ENCODE data around the gene ZCCHC7. TPM values are rescaled to one million over a fixed set of nuclear protein-coding genes. Genes with fewer than 3 reads are reported as not detected.

The ZCCHC7 gene
- total RNA-seq, 1 donor from 2014 or later, result 30.8 TPM

DNA sequence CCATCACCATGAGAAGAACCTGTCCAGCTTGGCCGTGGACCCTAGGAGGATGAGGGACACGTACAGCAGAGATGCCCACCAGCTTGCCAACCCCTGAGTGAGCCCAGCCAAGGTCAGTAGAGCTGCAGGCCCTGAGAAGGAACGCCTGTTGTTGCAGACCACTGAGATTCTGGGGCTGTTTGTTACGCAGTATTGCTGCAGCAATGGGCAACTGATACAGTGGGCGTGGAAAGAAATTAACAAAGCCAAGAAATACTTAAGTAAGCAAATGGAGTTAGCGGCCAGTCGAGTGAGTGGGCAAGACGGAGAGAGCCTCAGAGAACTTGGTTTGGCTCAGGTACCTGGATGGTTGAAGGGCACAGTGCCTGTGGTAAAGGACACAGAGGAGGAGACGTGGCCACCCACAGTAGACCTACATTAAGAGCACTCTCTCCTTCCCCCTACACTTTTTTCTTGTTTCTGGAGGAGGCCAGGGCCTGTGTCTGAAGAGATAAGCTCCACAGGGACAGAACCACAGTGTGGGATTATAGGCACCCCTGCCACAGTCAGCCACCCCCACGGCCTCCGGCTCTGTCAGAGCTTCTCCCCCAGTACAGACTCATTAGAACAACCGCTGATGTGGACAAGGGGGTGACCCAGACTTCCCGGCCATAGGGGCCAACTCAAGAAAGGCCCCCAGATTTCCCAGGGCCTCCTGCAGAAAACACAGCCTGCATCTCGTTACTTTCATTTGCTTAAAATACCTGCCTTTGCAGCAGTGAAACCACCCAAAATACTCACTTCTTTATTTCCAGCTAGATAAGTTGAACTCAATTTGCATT lies 262.0 kb downstream of the ZCCHC7 start:
- Histone ChIP-seq H3K27ac (ENCODE audit: low read depth, low read length) (no peak overlapping the region), H3K36me3 (ENCODE audit: control insufficient read depth in 3 of 3, insufficient read depth in 3 of 3, low read length in 3 of 3) (no peaks in the 10 kb centered on the region), H3K9ac (ENCODE audit: low read depth in 1 of 3, low read length in 3 of 3) (no peak overlapping the region), H3K4me1 (ENCODE audit: control insufficient read depth in 3 of 3, insufficient read depth in 3 of 3, low read length in 3 of 3) (no peaks in the 10 kb centered on the region), H3K4me3 (ENCODE audit: low read length in 3 of 3) (no peak overlapping the region), H3K27me3 (ENCODE audit: control insufficient read depth in 3 of 3, insufficient read depth in 3 of 3, low read length in 3 of 3) (no peaks in the 10 kb centered on the region), H3K9me3 (ENCODE audit: control insufficient read depth in 3 of 3, low read length in 3 of 3) (peaks cover 0 to 4% (median 0%) of the 10 kb centered on the region in 3 donors)

DNA sequence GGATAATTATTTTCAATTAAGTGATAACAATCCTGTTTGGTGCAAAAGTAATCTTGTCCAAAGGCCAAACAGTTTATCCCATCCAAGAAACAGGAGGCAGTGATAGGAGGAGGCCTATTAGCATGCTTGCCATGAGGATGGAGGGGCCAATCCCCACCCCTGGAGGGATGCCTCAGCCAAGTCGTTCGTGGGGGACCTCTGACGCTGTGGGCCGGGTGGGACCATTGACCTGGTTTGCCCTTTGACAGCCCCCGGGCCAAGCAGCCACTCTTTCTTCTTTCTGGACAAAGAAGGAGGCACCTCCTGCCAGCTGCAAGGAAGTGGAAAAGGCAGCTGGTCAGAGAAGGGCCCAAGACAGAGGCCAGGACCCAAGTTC lies 262.6 kb downstream of the ZCCHC7 start:
- Histone ChIP-seq H3K9ac (ENCODE audit: low read depth in 1 of 3, low read length in 3 of 3) (no peak overlapping the region), H3K9me3 (ENCODE audit: control insufficient read depth in 3 of 3, low read length in 3 of 3) (peaks cover 0 to 4% (median 0%) of the 10 kb centered on the region in 3 donors), H3K36me3 (ENCODE audit: control insufficient read depth in 3 of 3, insufficient read depth in 3 of 3, low read length in 3 of 3) (no peaks in the 10 kb centered on the region), H3K4me1 (ENCODE audit: control insufficient read depth in 3 of 3, insufficient read depth in 3 of 3, low read length in 3 of 3) (no peaks in the 10 kb centered on the region), H3K4me3 (ENCODE audit: low read length in 3 of 3) (no peak overlapping the region), H3K27ac (ENCODE audit: low read depth, low read length) (no peak overlapping the region), H3K27me3 (ENCODE audit: control insufficient read depth in 3 of 3, insufficient read depth in 3 of 3, low read length in 3 of 3) (no peaks in the 10 kb centered on the region)

- Histone ChIP-seq H3K9me3 (ENCODE audit: control insufficient read depth in 3 of 3, low read length in 3 of 3) (peaks cover 0 to 4% (median 0%) of the 10 kb centered on the region in 3 donors), H3K4me1 (ENCODE audit: control insufficient read depth in 3 of 3, insufficient read depth in 3 of 3, low read length in 3 of 3) (no peaks in the 10 kb centered on the region), H3K36me3 (ENCODE audit: control insufficient read depth in 3 of 3, insufficient read depth in 3 of 3, low read length in 3 of 3) (no peaks in the 10 kb centered on the region), H3K27me3 (ENCODE audit: control insufficient read depth in 3 of 3, insufficient read depth in 3 of 3, low read length in 3 of 3) (no peaks in the 10 kb centered on the region), H3K4me3 (ENCODE audit: low read length in 3 of 3) (no peak overlapping the region), H3K27ac (ENCODE audit: low read depth, low read length) (no peak overlapping the region), H3K9ac (ENCODE audit: low read depth in 1 of 3, low read length in 3 of 3) (no peak overlapping the region)
Measured at GRCh38 chr9:37383393-37383792, 263.0 kb downstream of the ZCCHC7 start.

DNA sequence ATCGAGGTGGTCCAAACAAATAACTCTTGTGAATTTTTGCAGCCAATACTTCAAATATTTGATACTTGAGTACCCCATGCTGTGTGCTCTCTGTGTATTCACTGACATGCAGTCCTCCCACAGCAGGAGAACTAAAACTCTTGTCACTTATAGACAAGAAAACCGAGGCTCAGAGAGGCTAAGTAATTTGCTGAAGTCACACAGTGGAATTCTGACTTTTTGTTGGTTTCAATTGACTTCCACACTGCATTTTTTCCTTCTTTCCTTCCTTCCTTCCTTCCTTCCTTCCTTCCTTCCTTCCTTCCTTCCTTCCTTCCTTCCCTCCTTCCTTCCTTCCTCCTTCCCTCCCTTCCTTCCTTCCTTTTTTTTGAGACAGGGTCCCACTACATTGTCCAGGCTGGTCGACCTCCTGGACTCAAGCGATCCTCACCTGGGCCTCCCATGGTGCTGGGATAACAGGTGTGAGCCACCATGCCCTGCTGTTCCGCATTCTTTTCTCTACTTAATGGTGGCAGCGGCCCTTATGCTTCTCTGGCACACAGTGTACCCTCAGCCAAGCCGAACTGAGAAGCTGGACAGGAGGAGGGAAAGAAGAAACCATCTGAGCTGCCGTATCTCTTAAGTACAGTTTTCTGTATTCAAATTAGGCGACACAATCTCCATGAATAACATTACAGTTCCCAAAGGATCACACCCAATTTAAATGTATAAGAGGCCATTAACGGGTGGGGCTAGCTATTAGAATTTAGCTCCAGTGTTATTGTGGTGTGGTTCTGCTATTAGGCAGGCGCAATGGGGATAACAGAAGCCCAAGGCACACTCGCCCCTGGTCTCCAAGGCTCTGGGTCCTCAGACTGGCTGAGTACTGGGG lies 263.7 kb downstream of the ZCCHC7 start:
- Histone ChIP-seq H3K27me3 (ENCODE audit: control insufficient read depth in 3 of 3, insufficient read depth in 3 of 3, low read length in 3 of 3) (no peaks in the 10 kb centered on the region), H3K4me3 (ENCODE audit: low read length in 3 of 3) (no peak overlapping the region), H3K27ac (ENCODE audit: low read depth, low read length) (no peak overlapping the region), H3K9ac (ENCODE audit: low read depth in 1 of 3, low read length in 3 of 3) (no peak overlapping the region), H3K4me1 (ENCODE audit: control insufficient read depth in 3 of 3, insufficient read depth in 3 of 3, low read length in 3 of 3) (no peaks in the 10 kb centered on the region), H3K36me3 (ENCODE audit: control insufficient read depth in 3 of 3, insufficient read depth in 3 of 3, low read length in 3 of 3) (no peaks in the 10 kb centered on the region), H3K9me3 (ENCODE audit: control insufficient read depth in 3 of 3, low read length in 3 of 3) (peaks cover 0 to 4% (median 0%) of the 10 kb centered on the region in 3 donors)

DNA sequence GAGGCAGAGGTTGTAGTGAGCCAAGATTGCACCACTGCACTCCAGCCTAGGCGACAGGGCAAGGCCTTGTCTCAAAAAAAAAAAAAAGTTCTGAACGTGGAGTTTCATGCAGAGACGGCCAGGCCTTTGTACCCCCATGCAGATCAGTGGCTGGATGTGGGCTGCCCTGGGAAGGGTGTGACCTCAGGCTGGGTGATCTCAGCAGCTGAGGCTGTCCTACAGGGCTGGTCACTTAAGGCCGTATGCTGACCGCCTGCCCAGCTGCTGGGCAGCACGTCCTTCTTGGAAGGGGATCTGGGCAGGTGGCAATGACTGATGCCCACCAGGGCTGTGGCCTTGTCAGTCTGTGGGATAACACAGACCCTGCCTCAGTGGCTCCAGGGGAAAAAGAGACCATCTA lies 264.9 kb downstream of the ZCCHC7 start:
- Histone ChIP-seq H3K27me3 (ENCODE audit: control insufficient read depth in 3 of 3, insufficient read depth in 3 of 3, low read length in 3 of 3) (no peaks in the 10 kb centered on the region), H3K9ac (ENCODE audit: low read depth in 1 of 3, low read length in 3 of 3) (no peak overlapping the region), H3K27ac (ENCODE audit: low read depth, low read length) (no peak overlapping the region), H3K4me3 (ENCODE audit: low read length in 3 of 3) (no peak overlapping the region), H3K36me3 (ENCODE audit: control insufficient read depth in 3 of 3, insufficient read depth in 3 of 3, low read length in 3 of 3) (no peaks in the 10 kb centered on the region), H3K4me1 (ENCODE audit: control insufficient read depth in 3 of 3, insufficient read depth in 3 of 3, low read length in 3 of 3) (no peaks in the 10 kb centered on the region), H3K9me3 (ENCODE audit: control insufficient read depth in 3 of 3, low read length in 3 of 3) (peaks cover 0 to 4% (median 0%) of the 10 kb centered on the region in 3 donors)

GRCh38 chr9:37386988-37387387 lies 266.6 kb downstream of the ZCCHC7 start:
- no peaks in the 10 kb centered on the region for H3K27me3 ChIP-seq (ENCODE audit: control insufficient read depth in 3 of 3, insufficient read depth in 3 of 3, low read length in 3 of 3)
- H3K9me3 ChIP-seq (ENCODE audit: control insufficient read depth in 3 of 3, low read length in 3 of 3), result peaks cover 0 to 3% (median 0%) of the 10 kb centered on the region in 3 donors
- H3K4me1 ChIP-seq (ENCODE audit: control insufficient read depth in 3 of 3, insufficient read depth in 3 of 3, low read length in 3 of 3), result no peaks in the 10 kb centered on the region
- H3K9ac ChIP-seq (ENCODE audit: low read depth in 1 of 3, low read length in 3 of 3), result no peak overlapping the region
- H3K4me3 ChIP-seq (ENCODE audit: low read length in 3 of 3), result no peak overlapping the region
- no peaks in the 10 kb centered on the region for H3K36me3 ChIP-seq (ENCODE audit: control insufficient read depth in 3 of 3, insufficient read depth in 3 of 3, low read length in 3 of 3)
- H3K27ac ChIP-seq (ENCODE audit: low read depth, low read length), result no peak overlapping the region

DNA sequence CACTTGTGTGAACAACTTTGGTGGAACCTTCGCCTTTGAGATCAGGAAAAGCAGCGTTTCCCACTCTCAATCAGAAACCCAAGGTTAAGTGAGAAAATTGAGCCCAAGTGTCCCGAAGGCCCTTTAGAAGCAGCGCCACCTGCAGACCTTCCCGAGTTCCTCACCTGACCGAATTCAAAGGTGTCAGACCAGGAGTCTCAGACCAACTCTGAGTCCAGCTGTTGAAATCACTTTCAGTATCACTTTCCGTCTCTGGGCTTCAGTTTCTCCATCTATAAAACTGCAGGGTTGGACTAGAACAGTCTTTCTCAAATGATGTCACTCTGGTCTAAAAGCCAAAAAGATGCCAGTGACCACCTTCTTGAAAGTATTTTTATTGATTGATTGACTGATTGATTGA lies 270.4 kb downstream of the ZCCHC7 start:
- Histone ChIP-seq H3K9ac (ENCODE audit: low read depth in 1 of 3, low read length in 3 of 3) (no peak overlapping the region), H3K9me3 (ENCODE audit: control insufficient read depth in 3 of 3, low read length in 3 of 3) (no peaks in the 10 kb centered on the region), H3K27me3 (ENCODE audit: control insufficient read depth in 3 of 3, insufficient read depth in 3 of 3, low read length in 3 of 3) (no peaks in the 10 kb centered on the region), H3K4me3 (ENCODE audit: low read length in 3 of 3) (no peak overlapping the region), H3K27ac (ENCODE audit: low read depth, low read length) (no peak overlapping the region), H3K36me3 (ENCODE audit: control insufficient read depth in 3 of 3, insufficient read depth in 3 of 3, low read length in 3 of 3) (no peaks in the 10 kb centered on the region), H3K4me1 (ENCODE audit: control insufficient read depth in 3 of 3, insufficient read depth in 3 of 3, low read length in 3 of 3) (no peaks in the 10 kb centered on the region)

DNA sequence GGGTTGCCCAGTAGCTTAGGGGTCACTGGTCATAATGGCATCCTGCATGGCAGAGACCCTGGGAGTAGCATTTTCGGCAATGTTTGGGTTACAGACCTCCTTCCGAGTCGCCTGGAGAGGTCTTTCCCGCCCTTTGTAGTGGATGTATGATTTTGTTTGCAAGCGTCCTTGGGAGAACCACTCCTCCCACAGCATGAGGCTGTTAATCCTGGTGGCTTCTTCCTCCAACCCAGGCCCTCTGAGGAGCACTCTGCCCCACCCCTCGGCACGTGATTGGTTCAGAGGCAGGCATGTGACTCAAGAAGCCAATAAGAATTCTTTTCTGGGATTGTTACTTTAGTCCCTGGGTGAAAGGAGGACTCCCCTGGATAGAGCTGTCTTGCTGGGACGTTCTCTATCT lies 271.9 kb downstream of the ZCCHC7 start:
- Histone ChIP-seq H3K9ac (ENCODE audit: low read depth in 1 of 3, low read length in 3 of 3) (no peak overlapping the region), H3K27ac (ENCODE audit: low read depth, low read length) (no peak overlapping the region), H3K27me3 (ENCODE audit: control insufficient read depth in 3 of 3, insufficient read depth in 3 of 3, low read length in 3 of 3) (no peaks in the 10 kb centered on the region), H3K36me3 (ENCODE audit: control insufficient read depth in 3 of 3, insufficient read depth in 3 of 3, low read length in 3 of 3) (no peaks in the 10 kb centered on the region), H3K9me3 (ENCODE audit: control insufficient read depth in 3 of 3, low read length in 3 of 3) (no peaks in the 10 kb centered on the region), H3K4me3 (ENCODE audit: low read length in 3 of 3) (no peak overlapping the region), H3K4me1 (ENCODE audit: control insufficient read depth in 3 of 3, insufficient read depth in 3 of 3, low read length in 3 of 3) (no peaks in the 10 kb centered on the region)

GRCh38 chr9:37395229-37395628 lies 274.9 kb downstream of the ZCCHC7 start:
- H3K9me3 ChIP-seq (ENCODE audit: control insufficient read depth in 3 of 3, low read length in 3 of 3), result no peaks in the 10 kb centered on the region
- H3K27ac ChIP-seq (ENCODE audit: low read depth, low read length), result no peak overlapping the region
- no peak overlapping the region for H3K9ac ChIP-seq (ENCODE audit: low read depth in 1 of 3, low read length in 3 of 3)
- H3K4me1 ChIP-seq (ENCODE audit: control insufficient read depth in 3 of 3, insufficient read depth in 3 of 3, low read length in 3 of 3), result no peaks in the 10 kb centered on the region
- H3K36me3 ChIP-seq (ENCODE audit: control insufficient read depth in 3 of 3, insufficient read depth in 3 of 3, low read length in 3 of 3), result no peaks in the 10 kb centered on the region
- H3K27me3 ChIP-seq (ENCODE audit: control insufficient read depth in 3 of 3, insufficient read depth in 3 of 3, low read length in 3 of 3), result no peaks in the 10 kb centered on the region
- no peak overlapping the region for H3K4me3 ChIP-seq (ENCODE audit: low read length in 3 of 3)

GRCh38 chr9:37395663-37396062 lies 275.3 kb downstream of the ZCCHC7 start:
- Histone ChIP-seq H3K9me3 (ENCODE audit: control insufficient read depth in 3 of 3, low read length in 3 of 3) (no peaks in the 10 kb centered on the region), H3K9ac (ENCODE audit: low read depth in 1 of 3, low read length in 3 of 3) (no peak overlapping the region), H3K4me1 (ENCODE audit: control insufficient read depth in 3 of 3, insufficient read depth in 3 of 3, low read length in 3 of 3) (no peaks in the 10 kb centered on the region), H3K36me3 (ENCODE audit: control insufficient read depth in 3 of 3, insufficient read depth in 3 of 3, low read length in 3 of 3) (no peaks in the 10 kb centered on the region), H3K4me3 (ENCODE audit: low read length in 3 of 3) (no peak overlapping the region), H3K27ac (ENCODE audit: low read depth, low read length) (no peak overlapping the region), H3K27me3 (ENCODE audit: control insufficient read depth in 3 of 3, insufficient read depth in 3 of 3, low read length in 3 of 3) (no peaks in the 10 kb centered on the region)
